Cardiac fibroblast (primary cell): ENCODE results near the gene EPHA2.

Experiments
- DNase-seq, 2 donors: peaks; one replicate each; pipeline versions ENCODE4 v3.0.0 to v3.0.0-alpha.2; 2010; ENCODE audit warnings: low read depth in 2 of 2
- H3K4me3 ChIP-seq, 2 donors: replicated peaks in 1 of 2; 1 replicate in 1 of 2; 2 replicates in 1 of 2; pipeline ENCODE4 v1.5.1; 2011; ENCODE audit warnings: low read depth in 2 of 2, low read length in 2 of 2, mild to moderate bottlenecking in 2 of 2, moderate library complexity in 1 of 2
- CTCF ChIP-seq: IDR thresholded peaks from one replicate; pipeline ENCODE4 v1.5.1; 2011; ENCODE audit warnings: low read depth, mild to moderate bottlenecking, low read length, inconsistent platforms

EPHA2 gene

GRCh38 chr1:16151995-16152384, 3.9 kb downstream of the EPHA2 start:
- no peak for DNase-seq
- no peak for TF ChIP-seq CTCF
- no peak overlapping the region for H3K4me3 ChIP-seq

DNA sequence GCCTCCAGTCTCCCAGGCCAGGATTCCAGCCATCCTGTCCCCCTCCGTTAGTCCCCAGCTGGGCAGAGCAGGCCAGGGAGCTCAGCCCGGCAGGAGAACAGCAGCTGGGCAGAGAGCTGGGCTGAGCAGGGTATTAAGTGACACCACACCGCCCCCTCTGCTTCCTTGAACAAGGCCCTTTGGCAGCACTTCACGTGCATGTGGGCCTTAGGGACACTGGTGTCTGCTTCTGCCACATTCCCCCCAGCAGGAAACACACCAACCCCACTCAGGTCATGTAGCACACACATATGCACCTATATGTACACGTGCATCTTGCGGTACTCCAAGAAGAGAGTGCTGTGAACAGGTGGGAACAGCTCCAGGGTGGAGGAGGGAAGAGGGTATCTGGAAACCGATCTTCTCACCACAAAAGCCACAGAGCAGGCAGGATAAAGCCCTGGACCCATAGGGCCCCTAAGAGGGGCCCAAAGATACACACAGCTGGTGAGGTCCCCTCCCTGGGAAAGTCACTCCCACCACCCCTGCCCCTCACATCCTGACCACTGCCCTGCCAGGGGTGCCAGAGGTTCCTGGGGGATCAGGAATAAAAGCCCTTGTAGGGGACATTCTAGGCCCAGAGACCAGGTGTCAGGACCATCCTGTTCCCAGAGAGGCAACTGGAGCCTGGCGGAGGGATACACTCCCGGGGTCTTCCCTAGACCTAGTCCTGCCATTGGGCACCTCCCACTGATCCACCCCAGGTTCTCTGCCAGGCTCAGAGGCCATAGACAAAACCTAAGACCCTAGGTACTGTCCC, 4.5 kb downstream of the EPHA2 start:
- no peak for TF ChIP-seq CTCF
- DNase-seq: peak in 1 of 2 donors; percentile 52
- no peak overlapping the region for H3K4me3 ChIP-seq

DNA sequence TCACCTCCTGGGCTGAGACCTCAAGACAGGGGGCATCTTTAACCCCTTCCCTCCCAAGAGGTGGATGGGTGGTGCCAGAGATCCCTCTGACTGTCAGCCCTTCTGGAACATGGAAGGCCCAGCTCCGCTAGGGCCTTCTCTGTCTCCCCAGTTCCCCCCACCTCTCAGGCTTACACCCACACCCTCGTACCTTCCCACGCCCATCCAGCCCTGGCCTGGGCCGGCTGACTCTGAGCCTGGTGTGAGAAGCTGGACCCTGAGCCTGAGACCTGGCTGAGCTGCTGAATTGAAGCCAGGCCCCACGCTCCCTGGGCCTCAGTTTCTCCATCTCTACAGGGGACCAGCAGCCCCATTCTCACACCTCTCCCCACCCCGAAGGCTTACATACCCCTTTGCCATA, 5.4 kb downstream of the EPHA2 start:
- no peak for DNase-seq

GRCh38 chr1:16149702-16150488, 6.0 kb downstream of the EPHA2 start:
- H3K4me3 ChIP-seq: no peak overlapping the region
- TF ChIP-seq CTCF: no peak
- DNase-seq: no peak

More for the DNA sequence above, 5.4 kb downstream of the EPHA2 start:
- H3K4me3 ChIP-seq: no peak overlapping the region
- TF ChIP-seq CTCF: no peak

GRCh38 chr1:16149146-16149545, 6.7 kb downstream of the EPHA2 start:
- no peak for TF ChIP-seq CTCF
- DNase-seq: no peak
- H3K4me3 ChIP-seq: no peak overlapping the region

DNA sequence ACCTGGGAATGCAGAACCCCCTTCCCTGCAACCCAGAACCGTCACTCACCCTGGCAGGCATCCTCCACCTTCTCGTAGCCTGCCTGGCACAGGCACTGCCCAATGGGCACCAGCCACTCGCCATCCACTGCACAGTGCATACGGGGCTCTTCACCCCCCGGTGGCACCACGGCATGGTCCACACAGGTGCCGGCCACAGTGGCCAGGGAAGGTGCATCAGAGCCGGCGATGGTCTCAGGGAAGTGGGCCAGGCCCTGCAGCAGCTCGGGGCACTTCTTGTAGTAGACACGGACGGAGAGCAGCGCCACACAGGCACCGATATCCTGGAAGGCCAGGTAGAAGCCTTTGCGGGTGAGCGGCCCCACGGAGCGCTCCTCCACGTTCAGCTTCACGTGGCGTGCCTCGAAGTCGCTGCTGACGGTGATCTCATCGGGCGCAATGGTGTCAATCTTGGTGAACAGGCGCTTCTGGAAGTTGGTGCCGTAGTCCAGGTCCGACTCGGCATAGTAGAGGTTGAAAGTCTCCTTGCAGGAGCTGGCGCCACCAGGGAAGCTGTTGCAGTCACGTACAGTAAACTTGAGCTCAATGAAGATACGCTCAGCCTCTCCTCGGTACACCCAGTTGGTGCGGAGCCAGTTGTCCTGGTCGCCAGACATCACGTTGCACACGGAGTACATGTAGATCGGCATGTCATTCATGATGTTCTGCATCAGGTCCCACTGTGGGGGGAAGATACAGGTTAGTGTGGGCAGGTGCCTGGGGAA, 7.4 kb downstream of the EPHA2 start:
- DNase-seq: no peak
- no peak overlapping the region for H3K4me3 ChIP-seq
- no peak for TF ChIP-seq CTCF
